Natural killer cell (primary cell): ENCODE data around the gene DLK1. TPM values are rescaled to one million over a fixed set of nuclear protein-coding genes. Genes with fewer than 3 reads are reported as not detected.

ENCODE experiments used
- ATAC-seq, 3 donors: fragments of 150-1000 bp in 2 of 3; fragments of 200-7000 bp in 1 of 3; cut with Tn5 transposase; 1 replicate in 1 of 3; 2 replicates in 2 of 3; pipeline ENCODE4 v1.10.0; 2021; ENCODE audit warnings: mild to moderate bottlenecking in 2 of 3, moderate library complexity in 2 of 3
- DNase-seq, 2 donors: peaks; one replicate each; pipeline versions ENCODE4 v3.0.0 to v3.0.0-alpha.2; 2013 to 2021; ENCODE audit warnings: mixed read lengths in 1 of 2
- H3K27ac ChIP-seq: one replicate; pipeline ENCODE4 v1.5.1; 2013; ENCODE audit warnings: mild to moderate bottlenecking, low read length
- H3K27me3 ChIP-seq: one replicate; pipeline ENCODE4 v1.6.1; 2013; ENCODE audit warnings: low read length; ENCODE audit not compliant: control insufficient read depth, insufficient read depth
- H3K36me3 ChIP-seq: one replicate; pipeline ENCODE4 v1.6.1; 2013; ENCODE audit warnings: low read length; ENCODE audit not compliant: control insufficient read depth, insufficient read depth
- H3K4me1 ChIP-seq: one replicate; pipeline ENCODE4 v1.6.1; 2013; ENCODE audit warnings: low read length; ENCODE audit not compliant: control insufficient read depth, insufficient read depth
- H3K4me3 ChIP-seq: one replicate; pipeline ENCODE4 v1.5.1; 2013; ENCODE audit warnings: low read length
- H3K9me3 ChIP-seq: one replicate; pipeline ENCODE4 v1.6.1; 2013; ENCODE audit warnings: low read length; ENCODE audit not compliant: control insufficient read depth, insufficient read depth
- H3K27ac Mint-ChIP-seq, 2 donors: one replicate each; pipeline ENCODE4 v1.8.0; 2022; ENCODE audit warnings: mild to moderate bottlenecking in 2 of 2, mixed read lengths in 2 of 2, moderate library complexity in 1 of 2
- H3K27me3 Mint-ChIP-seq, 2 donors: one replicate each; pipeline ENCODE4 v1.8.0; 2022; ENCODE audit warnings: low read depth in 2 of 2, mixed read lengths in 2 of 2
- H3K36me3 Mint-ChIP-seq: one replicate; pipeline ENCODE4 v1.8.0; 2022; ENCODE audit warnings: mixed read lengths
- H3K4me1 Mint-ChIP-seq, 2 donors: one replicate each; pipeline ENCODE4 v1.8.0; 2022; ENCODE audit warnings: mixed read lengths in 2 of 2
- H3K4me3 Mint-ChIP-seq: one replicate; pipeline ENCODE4 v1.8.0; 2022; ENCODE audit warnings: mild to moderate bottlenecking, moderate library complexity, mixed read lengths
- H3K9me3 Mint-ChIP-seq, 2 donors: one replicate each; pipeline ENCODE4 v1.8.0; 2022; ENCODE audit warnings: mixed read lengths in 2 of 2
- CTCF ChIP-seq: fragments of 200-600 bp; IDR thresholded peaks from one replicate; pipeline ENCODE4 v1.8.0; 2022; ENCODE audit warnings: antibody characterized with exemption
- WGBS: methylation state at CpG from one replicate; pipeline ENCODE4 v1.1.7; 2013; ENCODE audit warnings: missing lambda C conversion rate; ENCODE audit not compliant: insufficient coverage; 5-methylcytosine and 5-hydroxymethylcytosine counted together
- intact Hi-C: fragments of 100-400 bp; cut with micrococcal nuclease; formaldehyde crosslinking; loops from one replicate; pipeline ENCODE4 v1.14.2; 2022
- total RNA-seq, 4 donors: library from RNA; stranded (reverse); fragments of 120-200 nt in 1 of 4; gene quantifications; one replicate each; pipeline versions ENCODE4 v1.2.3 to v1.2.4, GENCODE V29; 2013 to 2022

DLK1 gene
- total RNA-seq, 3 donors from 2014 or later (not counting 1 experiment from before 2014, with no cell fraction given) = not detected

DNA sequence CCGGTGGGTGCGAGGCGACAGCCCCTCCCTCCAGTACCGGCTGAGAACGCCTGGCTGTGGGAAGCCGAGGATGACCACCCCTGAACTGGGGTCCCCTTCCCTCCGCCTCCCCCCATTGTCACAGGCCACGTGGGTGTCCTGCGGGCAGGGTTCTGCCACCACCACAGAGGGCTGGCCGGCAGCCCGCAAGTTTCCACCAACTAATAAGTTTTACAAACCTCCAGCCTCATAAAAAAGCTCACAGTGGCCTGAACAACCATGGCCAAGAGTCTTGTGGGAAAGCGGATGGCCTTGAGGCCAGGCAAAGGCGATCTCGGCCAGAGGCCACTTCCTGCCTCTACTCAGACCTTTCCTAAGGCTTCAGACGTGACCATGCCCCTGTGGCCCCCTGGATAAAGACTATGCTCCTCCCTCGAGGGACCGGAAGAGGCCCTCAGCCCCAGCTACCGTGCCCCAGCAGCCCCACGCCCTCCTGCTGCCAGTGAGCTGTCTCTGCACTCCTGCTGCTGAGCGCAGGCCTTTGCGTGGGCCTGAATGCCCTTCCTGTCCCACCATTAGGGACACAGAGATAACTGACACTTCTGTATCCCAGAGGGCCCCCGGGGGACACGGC lies 46.1 kb upstream of the DLK1 start:
- no peak for TF ChIP-seq CTCF
- no peak overlapping the region for H3K4me3 ChIP-seq
- ATAC-seq (peak in 2 of 3 donors; percentile 18 to 47), DNase-seq (no peak)
- intact Hi-C loops = no loop called here
- no peaks in the 10 kb centered on the region for H3K9me3 Mint-ChIP-seq
- H3K36me3 Mint-ChIP-seq = no peaks in the 10 kb centered on the region
- H3K27me3 ChIP-seq = no peaks in the 10 kb centered on the region
- no peak overlapping the region for H3K27ac ChIP-seq
- H3K27me3 Mint-ChIP-seq = peaks cover 0 to 9% of the 10 kb centered on the region in 2 donors
- no peak overlapping the region for H3K4me3 Mint-ChIP-seq
- peaks cover 28% of the 10 kb centered on the region for H3K4me1 ChIP-seq
- H3K4me1 Mint-ChIP-seq = peaks cover 0 to 9% of the 10 kb centered on the region in 2 donors
- H3K36me3 ChIP-seq = no peaks in the 10 kb centered on the region
- 47% methylated on average over 23 of the region's 23 CpGs for WGBS
- peak overlapping the region in 1 of 2 donors; percentile 24 for H3K27ac Mint-ChIP-seq
- no peaks in the 10 kb centered on the region for H3K9me3 ChIP-seq

GRCh38 chr14:100681111-100681510 lies 45.6 kb upstream of the DLK1 start:
- Histone ChIP-seq H3K4me1 (peaks cover 28% of the 10 kb centered on the region), H3K27me3 (no peaks in the 10 kb centered on the region), H3K27ac (no peak overlapping the region), H3K4me3 (no peak overlapping the region), H3K9me3 (no peaks in the 10 kb centered on the region), H3K36me3 (no peaks in the 10 kb centered on the region)
- H3K4me3 Mint-ChIP-seq = no peak overlapping the region
- no peak for TF ChIP-seq CTCF
- H3K27ac Mint-ChIP-seq = peak overlapping the region in 1 of 2 donors; percentile 24
- DNase-seq (no peak), ATAC-seq (no peak)
- intact Hi-C loops = no loop called here
- no peaks in the 10 kb centered on the region for H3K9me3 Mint-ChIP-seq
- no peaks in the 10 kb centered on the region for H3K36me3 Mint-ChIP-seq
- H3K4me1 Mint-ChIP-seq = peaks cover 0 to 9% of the 10 kb centered on the region in 2 donors
- WGBS = 82% methylated on average over 13 of the region's 13 CpGs
- H3K27me3 Mint-ChIP-seq = peaks cover 0 to 9% of the 10 kb centered on the region in 2 donors

- no peak for DNase-seq
- peaks cover 0 to 4% of the 10 kb centered on the region in 2 donors for H3K27me3 Mint-ChIP-seq
- no peaks in the 10 kb centered on the region for H3K36me3 Mint-ChIP-seq
- H3K36me3 ChIP-seq = no peaks in the 10 kb centered on the region
- H3K4me3 ChIP-seq = no peak overlapping the region
- H3K27ac Mint-ChIP-seq = no peak overlapping the region
- H3K9me3 ChIP-seq = no peaks in the 10 kb centered on the region
- intact Hi-C loops = no loop called here
- 86% methylated on average over 2 of the region's 2 CpGs for WGBS
- no peak overlapping the region for H3K27ac ChIP-seq
- H3K27me3 ChIP-seq = no peaks in the 10 kb centered on the region
- H3K9me3 Mint-ChIP-seq = no peaks in the 10 kb centered on the region
- H3K4me1 ChIP-seq = peaks cover 18% of the 10 kb centered on the region
- H3K4me1 Mint-ChIP-seq = peaks cover 0 to 9% of the 10 kb centered on the region in 2 donors
- ATAC-seq = no peak
- no peak for TF ChIP-seq CTCF
- no peak overlapping the region for H3K4me3 Mint-ChIP-seq
These were observed 43.9 kb upstream of the DLK1 start for GRCh38 chr14:100682749-100683148.

- no peak for ATAC-seq
- 51% methylated on average over 7 of the region's 7 CpGs for WGBS
- H3K4me1 Mint-ChIP-seq = peaks cover 0 to 9% of the 10 kb centered on the region in 2 donors
These were observed 43.1 kb upstream of the DLK1 start for GRCh38 chr14:100683578-100683977.

More at GRCh38 chr14:100683578-100683977, 43.1 kb upstream of the DLK1 start:
- no peak for TF ChIP-seq CTCF
- Histone ChIP-seq H3K27me3 (no peaks in the 10 kb centered on the region), H3K4me3 (no peak overlapping the region), H3K36me3 (no peaks in the 10 kb centered on the region), H3K4me1 (peaks cover 14% of the 10 kb centered on the region), H3K9me3 (no peaks in the 10 kb centered on the region), H3K27ac (no peak overlapping the region)
- peaks cover 0 to 6% of the 10 kb centered on the region in 2 donors for H3K27me3 Mint-ChIP-seq
- H3K36me3 Mint-ChIP-seq = no peaks in the 10 kb centered on the region
- intact Hi-C loops = no loop called here
- H3K27ac Mint-ChIP-seq = no peak overlapping the region
- H3K4me3 Mint-ChIP-seq = no peak overlapping the region
- no peak for DNase-seq
- no peaks in the 10 kb centered on the region for H3K9me3 Mint-ChIP-seq
